GM19023 (cell line): Measurements from ENCODE around the gene SLF2.
A peak's percentile ranks its signal among the peaks of the same experiment; 100 is the strongest.

ENCODE experiments used
- ATAC-seq: cut with Tn5 transposase; IDR thresholded peaks from one replicate; pipeline ENCODE4 v1.9.1; 2021; ENCODE audit warnings: mild to moderate bottlenecking, moderate library complexity; ENCODE audit not compliant: unreplicated experiment

The SLF2 gene

DNA sequence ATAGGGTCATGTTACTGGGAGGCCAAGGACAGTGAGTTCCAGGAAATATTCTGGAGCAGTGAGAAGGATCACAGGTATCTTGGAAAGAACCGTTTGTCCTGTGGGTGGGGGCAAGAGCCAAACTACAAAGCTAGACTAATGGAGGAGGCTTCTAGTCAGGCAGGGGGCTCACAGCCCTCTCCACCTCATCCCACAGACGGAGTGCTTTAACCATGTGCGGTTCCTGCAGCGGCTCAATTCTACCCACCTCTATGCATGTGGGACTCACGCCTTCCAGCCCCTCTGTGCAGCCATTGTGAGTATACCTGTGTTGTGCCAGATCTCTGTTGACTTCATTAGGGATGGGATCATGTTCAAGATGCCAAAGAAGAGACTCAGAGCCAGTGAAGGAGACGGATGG is 64.7 kb downstream of the SLF2 start:
- ATAC-seq, result no peak

DNA sequence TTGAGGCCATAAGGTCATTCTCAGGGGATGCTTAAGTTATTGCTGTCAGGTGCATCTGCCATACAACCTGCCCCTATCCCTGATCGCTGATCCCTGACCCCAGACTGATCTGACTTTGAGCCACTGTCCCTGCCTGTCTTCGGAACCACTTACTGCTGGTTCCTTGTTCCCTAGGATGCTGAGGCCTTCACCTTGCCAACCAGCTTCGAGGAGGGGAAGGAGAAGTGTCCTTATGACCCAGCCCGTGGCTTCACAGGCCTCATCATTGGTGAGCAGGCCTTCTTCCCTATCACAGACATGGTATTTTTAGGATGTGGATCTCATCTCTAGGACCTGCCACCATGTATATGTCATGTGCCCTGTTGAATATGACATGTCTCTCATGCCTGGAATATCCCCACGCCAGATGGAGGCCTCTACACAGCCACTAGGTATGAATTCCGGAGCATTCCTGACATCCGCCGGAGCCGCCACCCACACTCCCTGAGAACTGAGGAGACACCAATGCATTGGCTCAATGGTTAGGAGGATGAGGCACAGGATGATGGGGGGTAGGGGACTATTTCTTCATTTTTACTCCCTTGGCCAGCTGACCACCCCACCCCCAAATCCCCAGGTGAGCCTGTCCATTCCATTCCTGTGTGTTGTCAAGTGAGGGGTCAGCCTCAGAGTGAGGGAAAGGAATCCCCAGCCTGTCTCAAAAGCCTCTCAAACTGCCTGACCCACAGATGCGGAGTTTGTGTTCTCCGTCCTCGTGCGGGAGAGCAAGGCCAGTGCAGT is 65.5 kb downstream of the SLF2 start:
- no peak for ATAC-seq

DNA sequence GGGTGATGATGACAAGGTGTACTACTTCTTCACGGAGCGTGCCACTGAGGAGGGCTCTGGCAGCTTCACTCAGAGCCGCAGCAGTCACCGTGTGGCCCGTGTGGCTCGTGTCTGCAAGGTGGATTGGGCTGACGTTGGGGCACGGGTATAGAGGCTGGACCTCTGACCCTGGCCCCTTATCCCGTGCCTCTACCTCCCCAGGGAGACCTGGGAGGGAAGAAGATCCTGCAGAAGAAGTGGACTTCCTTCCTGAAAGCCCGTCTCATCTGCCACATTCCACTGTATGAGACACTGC is 66.1 kb downstream of the SLF2 start:
- no peak for ATAC-seq

DNA sequence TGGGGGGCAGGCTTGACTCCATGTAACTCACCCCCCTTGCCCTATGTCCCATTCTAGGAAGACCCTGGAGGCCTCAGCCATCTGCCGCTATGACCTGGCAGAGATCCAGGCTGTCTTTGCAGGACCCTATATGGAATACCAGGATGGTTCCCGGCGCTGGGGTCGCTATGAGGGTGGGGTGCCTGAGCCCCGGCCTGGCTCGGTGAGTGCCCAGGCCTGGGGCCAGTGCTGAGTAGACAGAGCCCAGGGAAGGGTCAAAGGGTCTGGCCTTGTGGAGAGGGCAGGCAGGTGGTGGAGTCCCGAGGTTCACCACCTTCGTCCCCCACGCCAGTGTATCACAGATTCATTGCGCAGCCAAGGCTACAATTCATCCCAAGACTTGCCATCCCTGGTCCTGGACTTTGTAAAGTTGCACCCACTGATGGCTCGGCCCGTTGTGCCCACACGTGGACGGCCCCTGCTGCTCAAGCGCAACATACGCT is 67.1 kb downstream of the SLF2 start:
- ATAC-seq, result no peak

DNA sequence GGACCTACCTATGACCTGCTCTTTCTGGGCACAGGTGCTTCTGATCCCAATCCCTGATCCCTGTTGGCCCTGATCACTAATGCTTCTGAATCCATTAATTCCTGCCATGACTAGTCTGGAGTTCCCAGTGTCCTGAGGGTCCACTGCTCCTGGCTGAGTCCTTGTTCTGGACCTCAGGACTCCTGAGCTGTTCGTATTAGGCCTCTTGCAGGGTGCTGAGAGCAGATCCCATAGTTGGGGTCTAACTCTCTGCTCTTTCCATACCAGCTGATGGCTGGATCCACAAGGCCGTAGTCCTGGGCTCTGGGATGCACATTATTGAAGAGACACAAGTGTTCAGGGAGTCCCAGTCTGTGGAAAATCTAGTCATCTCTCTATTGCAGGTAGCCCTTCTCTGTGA is 67.5 kb downstream of the SLF2 start:
- no peak for ATAC-seq

DNA sequence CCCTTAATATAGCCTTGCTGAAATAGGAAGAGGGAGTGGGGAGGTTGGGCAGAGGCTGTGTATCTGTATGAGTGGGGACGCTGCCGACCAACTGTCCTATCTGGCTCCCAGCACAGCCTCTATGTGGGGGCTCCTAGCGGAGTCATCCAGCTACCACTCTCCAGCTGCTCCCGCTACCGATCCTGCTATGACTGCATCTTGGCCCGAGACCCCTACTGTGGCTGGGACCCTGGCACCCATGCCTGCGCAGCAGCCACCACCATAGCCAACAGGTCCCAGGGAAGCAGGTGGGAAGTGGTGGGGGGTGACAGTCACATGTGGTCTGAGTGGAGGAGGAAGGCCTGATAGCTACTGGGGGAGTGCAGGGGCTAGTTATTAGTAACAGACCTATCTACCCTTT is 67.9 kb downstream of the SLF2 start:
- ATAC-seq, result no peak

DNA sequence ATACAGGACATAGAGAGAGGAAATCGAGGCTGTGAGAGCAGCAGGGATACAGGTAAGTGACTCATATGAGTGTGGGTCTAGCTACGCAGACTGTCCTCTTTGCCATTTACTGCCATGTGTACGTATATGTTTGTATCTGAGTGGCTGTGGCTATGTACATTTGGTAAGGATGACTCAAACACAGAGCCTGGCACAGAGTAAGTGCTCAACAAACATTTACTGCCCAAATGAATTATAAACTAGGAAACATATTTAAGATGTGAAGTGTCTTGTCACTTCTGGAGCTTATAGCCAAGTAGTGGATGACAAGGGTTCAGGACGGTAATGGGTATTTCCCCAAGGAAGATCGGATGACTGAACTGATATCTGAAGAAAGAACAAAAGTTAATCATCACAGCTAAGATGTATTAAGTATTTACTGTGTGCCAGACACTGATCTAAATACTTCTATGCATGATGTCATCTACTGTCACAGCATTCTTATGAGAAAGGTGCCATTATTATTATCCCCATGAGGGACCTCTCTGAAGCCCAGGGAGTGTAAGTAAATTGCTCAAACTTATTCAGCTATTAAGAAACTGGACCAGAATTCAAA is 68.5 kb downstream of the SLF2 start:
- ATAC-seq, result no peak

DNA sequence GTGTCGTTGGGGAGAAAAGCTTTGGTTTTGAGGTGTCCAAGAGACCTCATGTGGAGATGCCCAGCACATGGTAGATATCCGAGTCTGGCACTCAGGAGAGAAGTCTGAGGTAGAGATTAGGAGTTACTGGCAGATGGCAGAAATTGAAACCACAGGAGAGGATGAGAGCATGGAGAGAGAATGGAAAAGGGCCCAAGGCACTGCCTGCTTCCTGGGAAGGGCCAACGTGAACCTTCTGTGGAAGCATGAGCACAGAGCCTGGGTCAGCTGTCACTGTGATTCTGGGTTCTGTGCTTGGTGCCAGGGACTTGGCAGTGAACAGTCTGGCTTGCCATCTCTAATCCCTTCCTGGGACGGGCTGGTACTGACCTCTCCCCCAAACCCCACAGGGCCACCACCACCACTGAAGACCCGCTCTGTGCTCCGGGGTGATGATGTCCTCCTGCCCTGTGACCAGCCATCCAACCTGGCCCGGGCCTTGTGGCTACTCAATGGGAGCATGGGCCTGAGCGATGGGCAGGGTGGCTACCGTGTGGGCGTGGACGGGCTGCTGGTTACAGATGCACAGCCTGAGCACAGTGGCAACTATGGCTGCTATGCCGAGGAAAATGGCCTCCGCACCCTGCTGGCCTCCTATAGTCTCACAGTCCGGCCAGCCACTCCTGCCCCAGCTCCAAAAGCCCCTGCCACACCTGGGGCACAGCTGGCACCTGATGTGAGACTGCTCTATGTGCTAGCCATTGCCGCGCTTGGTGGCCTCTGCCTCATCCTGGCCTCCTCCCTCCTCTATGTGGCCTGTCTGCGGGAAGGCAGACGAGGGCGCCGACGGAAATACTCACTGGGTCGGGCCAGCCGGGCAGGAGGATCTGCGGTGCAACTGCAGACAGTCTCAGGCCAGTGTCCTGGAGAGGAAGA is 70.4 kb downstream of the SLF2 start:
- ATAC-seq, result no peak

DNA sequence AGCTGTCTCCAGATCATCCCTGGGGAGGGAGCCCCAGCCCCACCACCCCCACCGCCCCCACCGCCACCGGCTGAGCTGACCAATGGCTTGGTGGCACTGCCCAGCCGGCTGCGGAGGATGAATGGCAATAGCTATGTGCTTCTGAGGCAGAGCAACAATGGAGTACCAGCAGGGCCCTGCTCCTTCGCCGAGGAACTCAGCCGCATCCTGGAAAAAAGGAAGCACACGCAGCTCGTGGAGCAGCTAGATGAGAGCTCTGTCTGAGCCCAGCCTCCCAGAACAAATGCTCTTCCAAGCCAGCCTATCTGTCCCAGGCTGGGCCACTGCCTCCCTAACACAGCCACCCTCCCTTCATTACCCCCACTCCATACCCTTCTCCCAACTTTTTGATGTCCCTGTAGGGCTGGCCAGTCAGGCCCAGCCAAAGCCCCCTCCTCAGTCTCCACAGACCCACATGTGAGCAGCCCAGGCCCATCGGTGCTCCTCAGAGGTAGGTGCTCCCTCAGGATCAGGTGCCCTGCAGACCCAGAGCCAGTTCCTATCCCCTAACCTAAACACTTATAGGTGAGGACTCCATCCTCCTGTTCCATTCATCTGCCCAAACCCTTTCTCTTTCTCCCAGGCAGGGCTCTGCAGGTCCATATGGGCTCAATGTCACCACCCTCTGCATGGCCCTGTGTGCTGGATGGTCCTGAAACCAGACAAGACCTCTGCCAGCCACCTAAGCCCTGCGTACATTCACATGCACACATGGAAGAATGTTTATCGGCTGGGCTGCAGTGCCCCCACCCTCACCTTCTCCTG is 71.3 kb downstream of the SLF2 start:
- no peak for ATAC-seq

DNA sequence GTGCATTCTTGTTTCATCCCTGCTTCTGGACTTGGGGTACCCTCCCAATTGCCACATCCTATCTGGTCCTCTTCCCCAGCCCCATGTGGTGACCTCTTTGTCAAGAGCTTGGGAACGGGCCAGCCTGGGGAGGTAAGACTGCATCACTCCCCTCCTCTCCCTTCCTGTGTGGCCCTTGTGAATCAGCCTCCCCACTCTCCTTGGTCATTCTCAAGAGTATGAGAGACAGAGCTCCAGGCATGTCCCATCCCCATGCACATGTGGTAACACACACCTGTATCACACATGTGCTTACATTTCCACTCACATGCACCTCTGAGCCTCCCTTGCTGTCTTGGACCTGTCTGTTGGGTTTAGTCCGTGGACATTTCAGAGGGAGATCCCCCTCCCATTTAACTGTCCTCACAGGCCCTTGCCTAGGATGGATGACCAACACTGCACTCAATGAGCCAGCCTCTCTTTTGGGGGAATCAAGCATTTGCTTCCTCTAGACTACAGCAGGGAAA is 72.0 kb downstream of the SLF2 start:
- no peak for ATAC-seq

DNA sequence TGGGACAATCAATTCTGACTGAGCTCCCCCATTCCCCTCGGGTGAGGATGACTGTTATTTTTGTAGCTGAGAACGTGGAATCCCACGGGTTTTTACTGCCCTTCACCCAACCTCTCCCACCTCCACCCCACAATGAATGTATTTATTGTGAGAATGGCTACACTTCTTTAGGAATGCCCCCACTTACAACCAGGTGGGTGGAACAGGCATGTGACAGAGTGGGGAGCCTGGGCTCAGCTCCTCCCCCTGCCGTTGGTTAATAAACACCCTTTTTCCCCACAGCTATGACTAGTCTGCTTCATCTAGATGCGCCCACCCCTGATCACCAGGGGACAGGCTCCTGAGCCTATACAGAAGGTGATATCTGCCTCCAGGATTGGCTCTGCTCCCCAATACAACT is 72.6 kb downstream of the SLF2 start:
- ATAC-seq, result no peak

DNA sequence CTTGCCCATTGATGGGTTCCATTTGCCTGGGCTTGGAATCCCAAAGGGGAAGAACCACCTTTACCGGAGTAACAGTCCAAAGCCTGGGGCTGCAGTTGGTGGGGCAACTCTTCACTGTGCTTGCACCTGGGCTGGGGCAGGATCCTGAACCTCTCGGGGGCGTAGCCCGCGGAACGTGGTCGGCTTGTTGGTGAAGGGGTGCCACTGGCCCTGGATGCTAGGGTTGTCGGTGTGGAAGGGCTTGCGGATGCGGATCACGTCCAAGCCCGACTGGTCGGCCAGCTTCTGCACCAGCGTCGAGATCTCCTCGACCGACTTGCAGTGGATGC is 73.8 kb downstream of the SLF2 start:
- ATAC-seq, result no peak

DNA sequence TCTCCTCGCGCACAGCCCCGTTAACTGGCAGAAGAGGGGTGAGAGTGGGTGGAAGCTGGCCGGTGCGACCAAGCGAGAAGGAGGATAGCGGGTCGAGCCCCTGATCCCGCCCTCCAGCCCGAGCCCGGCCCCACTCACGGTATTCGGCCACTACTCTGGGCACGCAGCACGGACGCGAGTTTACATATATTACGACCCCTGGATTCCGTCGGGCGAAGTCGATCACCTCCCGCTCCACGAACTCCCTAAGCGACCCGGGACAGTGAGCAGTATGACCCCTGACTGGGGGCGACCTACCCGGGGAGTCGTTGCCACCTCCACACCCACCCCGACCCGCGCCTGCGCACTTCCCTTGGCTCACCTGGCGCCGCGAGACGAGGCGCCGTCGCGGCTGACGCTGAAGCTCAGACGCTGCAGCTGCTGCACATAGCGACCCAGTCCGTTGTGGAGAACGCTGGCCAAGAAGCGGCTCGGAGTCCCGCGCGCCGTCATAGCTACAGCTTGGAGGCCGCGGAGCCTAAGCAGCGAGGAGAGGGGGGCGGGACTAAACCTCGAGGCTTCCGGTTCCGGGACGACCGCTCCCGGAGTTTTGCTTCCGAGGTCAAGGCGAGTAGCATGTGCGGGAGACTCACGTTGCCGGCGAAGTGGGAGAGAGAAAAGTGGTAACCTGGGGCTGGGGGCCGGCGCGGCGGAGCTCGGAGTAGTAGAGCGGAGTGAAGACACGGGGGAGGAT is 74.4 kb downstream of the SLF2 start, which contains the start of the genes MRPL43 and TWNK:
Gene MRPL43 (minus strand): TSS at position 546 of the 733 bp plus-strand sequence. CDS start 54 bp downstream, at position 492.
Gene TWNK (plus strand): TSS at position 592 of the 733 bp plus-strand sequence. CDS start 668 bp downstream, outside the sequence.
- ATAC-seq, result peak; percentile 90

DNA sequence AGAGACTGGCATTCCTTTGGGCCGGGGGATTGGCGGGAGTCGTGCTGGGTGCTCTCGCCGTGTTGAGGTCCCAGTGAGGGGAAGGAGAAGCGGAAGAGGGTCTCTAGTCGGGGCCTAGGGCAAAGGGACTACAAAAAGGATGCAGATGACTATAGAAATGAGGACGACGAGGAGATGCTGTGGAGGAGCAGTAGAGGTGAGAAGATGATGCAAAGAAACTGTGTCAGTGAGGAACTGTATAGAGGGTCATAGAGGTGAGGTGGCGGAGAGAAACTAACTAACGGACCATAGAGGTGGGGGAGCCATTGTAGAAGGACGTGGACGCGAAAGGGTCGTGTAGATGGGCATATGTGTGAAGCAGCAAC is 74.9 kb downstream of the SLF2 start:
- no peak for ATAC-seq

DNA sequence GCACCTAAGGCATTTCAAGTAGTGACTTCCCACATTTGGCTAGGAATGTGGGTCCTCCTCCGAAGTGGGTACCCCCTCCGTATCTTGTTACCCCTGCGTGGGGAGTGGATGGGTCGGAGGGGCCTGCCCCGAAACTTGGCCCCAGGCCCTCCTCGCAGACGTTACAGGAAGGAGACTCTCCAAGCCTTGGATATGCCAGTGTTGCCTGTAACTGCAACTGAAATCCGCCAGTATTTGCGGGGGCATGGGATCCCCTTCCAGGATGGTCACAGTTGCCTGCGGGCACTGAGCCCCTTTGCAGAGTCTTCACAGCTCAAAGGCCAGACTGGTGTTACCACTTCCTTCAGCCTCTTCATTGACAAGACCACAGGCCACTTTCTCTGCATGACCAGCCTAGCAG is 75.4 kb downstream of the SLF2 start:
- no peak for ATAC-seq

DNA sequence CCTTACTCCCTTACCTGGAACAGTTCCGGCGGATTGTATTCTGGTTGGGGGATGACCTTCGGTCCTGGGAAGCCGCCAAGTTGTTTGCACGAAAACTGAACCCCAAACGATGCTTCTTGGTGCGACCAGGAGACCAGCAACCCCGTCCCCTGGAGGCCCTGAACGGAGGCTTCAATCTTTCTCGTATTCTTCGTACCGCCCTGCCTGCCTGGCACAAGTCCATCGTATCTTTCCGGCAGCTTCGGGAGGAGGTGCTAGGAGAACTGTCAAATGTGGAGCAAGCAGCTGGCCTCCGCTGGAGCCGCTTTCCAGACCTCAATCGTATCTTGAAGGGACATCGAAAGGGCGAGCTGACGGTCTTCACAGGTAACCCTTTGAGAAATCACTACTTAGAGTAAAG is 76.3 kb downstream of the SLF2 start:
- no peak for ATAC-seq

DNA sequence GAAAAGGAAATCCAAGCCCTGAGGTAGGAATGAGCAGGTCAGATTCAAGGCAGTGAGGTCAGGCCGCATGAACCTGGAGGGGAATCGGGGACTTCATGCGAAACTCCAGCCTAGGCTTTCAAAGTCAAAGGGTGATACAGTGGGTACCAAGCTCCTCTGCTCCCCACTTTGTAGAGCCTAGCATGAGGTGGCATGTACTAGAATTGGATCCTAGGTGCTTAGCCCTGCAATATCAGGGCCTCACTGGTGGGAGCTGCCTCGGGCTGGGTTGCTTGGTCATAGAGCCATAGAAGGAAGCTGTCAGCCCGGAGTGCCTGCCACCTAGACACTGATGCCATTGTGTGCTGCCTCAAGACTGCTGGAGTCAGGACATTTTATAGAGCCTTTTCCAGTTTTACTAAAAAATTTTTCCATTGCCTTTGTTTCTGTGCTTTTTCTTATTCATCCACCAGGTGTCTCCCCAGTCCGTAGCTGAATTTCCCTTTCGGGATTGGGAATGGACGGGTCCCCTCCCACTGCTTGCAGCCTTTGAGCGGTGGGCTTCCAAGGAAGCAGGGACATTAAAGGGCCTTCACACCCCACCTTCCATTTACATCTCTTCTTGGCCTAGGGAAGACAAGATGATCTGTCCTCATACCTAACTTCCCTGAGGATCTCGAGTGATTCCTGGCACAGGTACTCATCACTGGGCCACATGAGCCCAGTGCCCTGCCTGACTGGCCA is 81.4 kb downstream of the SLF2 start:
- no peak for ATAC-seq

DNA sequence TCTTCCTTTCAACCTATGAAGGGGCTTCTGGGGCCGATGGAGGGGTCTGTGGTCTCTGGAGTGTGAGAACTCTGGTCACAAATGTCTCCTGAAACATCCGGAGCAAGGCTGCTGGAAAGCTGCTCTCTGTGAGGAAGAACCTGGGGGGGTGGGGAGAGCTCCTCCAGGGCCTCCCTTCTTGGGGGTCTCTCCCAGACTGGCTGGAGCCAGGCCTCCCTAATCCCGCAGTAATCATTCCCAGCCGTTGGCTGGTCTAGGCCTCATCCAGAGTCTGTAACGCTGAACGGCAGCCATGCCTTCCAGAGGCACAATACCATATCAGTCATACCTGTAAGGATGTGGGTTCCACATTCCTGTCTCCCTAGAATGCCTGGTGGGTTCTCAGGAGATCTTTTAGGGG is 82.4 kb downstream of the SLF2 start:
- no peak for ATAC-seq

DNA sequence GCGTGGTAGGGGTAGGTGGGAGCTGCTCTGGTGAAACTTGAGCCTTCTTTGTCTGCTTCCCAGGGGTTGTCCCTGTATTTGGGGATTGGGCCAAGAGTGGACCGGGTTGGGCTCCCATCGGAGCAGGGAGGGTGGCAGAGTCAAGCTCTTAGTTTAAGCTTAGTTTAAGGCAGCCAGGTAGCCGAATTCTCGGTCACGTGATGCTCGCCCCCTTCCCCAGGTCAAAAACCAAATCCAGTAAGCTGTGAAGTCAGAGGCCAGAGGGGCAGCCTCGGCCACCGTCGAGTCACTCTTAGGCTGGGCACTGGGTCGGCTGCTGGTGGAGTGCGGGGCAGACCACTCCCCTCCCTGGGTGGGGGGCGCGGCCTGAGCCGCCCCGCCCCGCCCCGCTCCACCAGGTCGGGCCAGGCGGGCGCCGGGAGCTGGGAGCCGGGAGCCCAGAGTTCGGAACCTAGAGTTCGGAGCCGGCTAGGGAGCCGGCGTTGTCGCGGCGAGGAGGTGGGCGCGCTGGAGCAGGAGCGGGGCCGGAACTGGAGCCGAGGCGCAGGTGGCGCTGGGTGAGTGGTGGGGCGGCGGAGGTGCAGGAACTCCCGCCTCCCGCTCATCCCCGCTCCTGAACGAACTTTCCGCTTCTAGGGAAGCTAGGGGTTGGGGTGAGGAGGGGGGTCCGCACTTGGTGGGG is 84.1 kb downstream of the SLF2 start:
- ATAC-seq, result peak; percentile 21
